OCI-LY3 (cell line): ENCODE data around the gene TMEM108.
A peak's percentile ranks its signal among the peaks of the same experiment; 100 is the strongest.

Experiments
- H2AFZ ChIP-seq: fragments of 200-600, 300-600 bp; shearing (Covaris generic); 2 replicates; pipeline ENCODE4 v1.6.0; 2014; ENCODE audit warnings: antibody characterized with exemption, low read depth, low read length
- H3K27ac ChIP-seq: fragments of 200-600, 300-600 bp; sonication (generic); 2 replicates; pipeline ENCODE4 v1.5.1; 2014; ENCODE audit warnings: mild to moderate bottlenecking, low read length, moderate library complexity, mixed read lengths
- H3K27me3 ChIP-seq: fragments of 200-600, 300-600 bp; sonication (generic); 2 replicates; pipeline ENCODE4 v1.6.1; 2014; ENCODE audit warnings: low read depth, low read length, mixed read lengths
- H3K36me3 ChIP-seq: fragments of 200-600, 300-600 bp; sonication (generic); replicated peaks from 2 replicates; pipeline ENCODE3; 2014; ENCODE audit warnings: low read depth, low read length, mixed read lengths
- H3K4me1 ChIP-seq: fragments of 300-600, 200-600 bp; sonication (generic); 2 replicates; pipeline ENCODE4 v1.6.1; 2014; ENCODE audit warnings: low read length, mixed read lengths
- H3K4me2 ChIP-seq: fragments of 200-600, 300-600 bp; sonication (generic); 2 replicates; pipeline ENCODE4 v1.6.1; 2014; ENCODE audit warnings: low read length, mixed read lengths
- H3K4me3 ChIP-seq: fragments of 300-600, 200-600 bp; sonication (generic); 2 replicates; pipeline ENCODE4 v1.5.1; 2014; ENCODE audit warnings: antibody characterized with exemption, mild to moderate bottlenecking, low read length, moderate library complexity
- H3K79me2 ChIP-seq: fragments of 300-600, 200-600 bp; shearing (Covaris generic); 2 replicates; pipeline ENCODE4 v1.6.1; 2014; ENCODE audit warnings: mild to moderate bottlenecking, low read length, mixed read lengths
- H3K9ac ChIP-seq: fragments of 300-600, 200-600 bp; shearing (Covaris generic); 2 replicates; pipeline ENCODE4 v1.6.0; 2014; ENCODE audit warnings: mild to moderate bottlenecking, low read length, moderate library complexity
- H3K9me3 ChIP-seq: fragments of 200-600, 300-600 bp; shearing (Covaris generic); 2 replicates; pipeline ENCODE4 v1.6.1; 2014; ENCODE audit warnings: low read length, mixed read lengths; ENCODE audit not compliant: insufficient read depth
- H4K20me1 ChIP-seq: fragments of 200-600, 300-600 bp; sonication (generic); 2 replicates; pipeline ENCODE4 v1.6.1; 2016; ENCODE audit warnings: low read length, mixed read lengths; ENCODE audit not compliant: insufficient read depth
- EZH2phosphoT487 ChIP-seq: fragments of 200-600 bp; shearing (Covaris generic); IDR thresholded peaks from 2 replicates; pipeline ENCODE4 v1.6.1; 2018; ENCODE audit warnings: antibody characterized with exemption, mixed run types, low read depth
- TF ChIP-seq, protein P1 (sequence below): fragments of 200-600, 300-600 bp; sonication (generic); IDR thresholded peaks from 2 replicates; pipeline ENCODE4 v1.5.1; 2014; ENCODE audit warnings: antibody characterized with exemption, low read length, low read depth

TMEM108 gene

DNA sequence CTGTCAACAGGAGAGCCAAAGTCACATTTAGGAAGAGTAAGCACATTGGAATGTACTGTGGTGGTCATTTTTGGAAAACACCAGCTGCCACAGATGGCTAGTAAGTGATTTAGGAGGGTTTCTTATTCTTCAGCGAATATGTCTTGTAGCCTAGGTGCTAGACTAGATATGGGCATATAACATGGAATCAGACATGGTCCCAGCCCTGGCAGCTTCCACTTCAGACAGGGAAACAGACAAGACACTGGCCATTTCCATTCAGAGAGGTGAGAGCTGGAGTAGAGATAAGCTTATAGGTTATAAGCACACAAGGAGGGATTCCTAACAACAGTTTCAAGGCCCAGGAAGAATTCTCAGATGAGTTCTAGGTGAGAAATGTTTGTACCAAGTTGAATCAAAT is 333.5 kb downstream of the TMEM108 start:
- H3K4me1 ChIP-seq = no peaks in the 10 kb centered on the region
- H3K9ac ChIP-seq = no peak overlapping the region
- peaks cover 47% of the 10 kb centered on the region for H3K27me3 ChIP-seq
- TF ChIP-seq EZH2phosphoT487 = no peak
- TF ChIP-seq, protein P1, sequence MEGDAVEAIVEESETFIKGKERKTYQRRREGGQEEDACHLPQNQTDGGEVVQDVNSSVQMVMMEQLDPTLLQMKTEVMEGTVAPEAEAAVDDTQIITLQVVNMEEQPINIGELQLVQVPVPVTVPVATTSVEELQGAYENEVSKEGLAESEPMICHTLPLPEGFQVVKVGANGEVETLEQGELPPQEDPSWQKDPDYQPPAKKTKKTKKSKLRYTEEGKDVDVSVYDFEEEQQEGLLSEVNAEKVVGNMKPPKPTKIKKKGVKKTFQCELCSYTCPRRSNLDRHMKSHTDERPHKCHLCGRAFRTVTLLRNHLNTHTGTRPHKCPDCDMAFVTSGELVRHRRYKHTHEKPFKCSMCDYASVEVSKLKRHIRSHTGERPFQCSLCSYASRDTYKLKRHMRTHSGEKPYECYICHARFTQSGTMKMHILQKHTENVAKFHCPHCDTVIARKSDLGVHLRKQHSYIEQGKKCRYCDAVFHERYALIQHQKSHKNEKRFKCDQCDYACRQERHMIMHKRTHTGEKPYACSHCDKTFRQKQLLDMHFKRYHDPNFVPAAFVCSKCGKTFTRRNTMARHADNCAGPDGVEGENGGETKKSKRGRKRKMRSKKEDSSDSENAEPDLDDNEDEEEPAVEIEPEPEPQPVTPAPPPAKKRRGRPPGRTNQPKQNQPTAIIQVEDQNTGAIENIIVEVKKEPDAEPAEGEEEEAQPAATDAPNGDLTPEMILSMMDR = no peak
- no peaks in the 10 kb centered on the region for H3K9me3 ChIP-seq
- H2AFZ ChIP-seq = no peak overlapping the region
- no peaks in the 10 kb centered on the region for H3K36me3 ChIP-seq
- H3K4me3 ChIP-seq = no peak overlapping the region
- H4K20me1 ChIP-seq = no peaks in the 10 kb centered on the region
- H3K79me2 ChIP-seq = no peaks in the 10 kb centered on the region
- H3K27ac ChIP-seq = no peak overlapping the region
- no peak overlapping the region for H3K4me2 ChIP-seq

DNA sequence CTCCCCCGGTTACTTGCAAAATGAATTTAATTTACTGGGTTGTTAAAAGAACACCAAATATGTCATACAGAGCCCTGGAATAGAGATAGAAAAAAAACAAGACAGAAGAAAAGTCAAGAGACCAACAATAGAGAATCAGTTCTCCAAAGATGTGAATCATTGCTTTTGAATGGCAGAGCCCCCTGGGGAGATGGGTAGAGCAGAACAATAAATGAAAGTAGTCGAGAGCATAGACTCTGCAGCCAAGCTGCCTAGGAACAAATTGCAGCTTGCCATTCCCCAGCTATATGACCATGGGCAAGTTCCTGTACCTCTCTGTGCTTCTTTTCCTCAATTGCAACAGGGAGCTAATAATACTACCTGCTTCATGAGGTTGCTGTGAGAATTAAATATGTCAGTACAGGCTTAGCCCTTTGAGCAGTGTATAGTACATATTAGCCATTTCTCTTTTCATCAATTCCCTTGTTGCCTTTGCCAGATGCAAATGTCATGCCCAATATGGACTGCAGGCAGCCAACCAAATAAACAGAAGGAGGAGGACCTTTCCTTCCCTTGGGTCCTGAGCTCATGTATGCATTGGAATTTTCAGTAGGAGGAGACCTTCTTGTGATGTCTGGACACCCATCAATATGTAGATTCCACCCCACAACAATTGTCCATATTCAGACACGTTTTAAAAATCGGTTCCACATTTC is 336.7 kb downstream of the TMEM108 start:
- Histone ChIP-seq H3K9ac (no peak overlapping the region), H3K9me3 (no peaks in the 10 kb centered on the region), H2AFZ (no peak overlapping the region), H3K4me2 (no peak overlapping the region), H3K27ac (no peak overlapping the region), H3K27me3 (peaks cover 18% of the 10 kb centered on the region; the same call in 1 of the 2 replicates), H3K79me2 (no peaks in the 10 kb centered on the region), H4K20me1 (no peaks in the 10 kb centered on the region), H3K4me3 (no peak overlapping the region), H3K36me3 (no peaks in the 10 kb centered on the region), H3K4me1 (no peaks in the 10 kb centered on the region)
- TF ChIP-seq, protein P1 = no peak
- TF ChIP-seq EZH2phosphoT487 = no peak

DNA sequence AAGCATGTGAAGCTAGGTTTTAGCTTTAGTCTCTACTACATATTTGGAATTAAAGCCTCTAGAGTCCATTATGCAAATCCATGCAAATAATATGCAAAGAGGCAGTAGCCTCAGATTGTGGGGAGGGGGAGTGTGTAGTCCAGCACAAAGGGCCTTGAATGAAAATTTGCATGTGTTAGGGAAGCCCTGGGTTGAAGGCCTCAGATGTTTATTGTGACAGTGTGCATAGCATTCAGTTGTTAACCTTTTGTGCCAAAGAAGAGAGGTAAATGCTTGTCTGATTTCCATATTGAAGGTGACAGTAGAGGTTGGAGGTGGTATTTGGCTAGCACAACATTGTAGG is 337.2 kb downstream of the TMEM108 start:
- H4K20me1 ChIP-seq = no peaks in the 10 kb centered on the region
- TF ChIP-seq EZH2phosphoT487 = no peak
- TF ChIP-seq, protein P1 = no peak
- no peaks in the 10 kb centered on the region for H3K79me2 ChIP-seq
- no peak overlapping the region for H3K9ac ChIP-seq
- H3K27me3 ChIP-seq = peaks cover 13% of the 10 kb centered on the region; the same call in 1 of the 2 replicates
- no peaks in the 10 kb centered on the region for H3K9me3 ChIP-seq
- no peaks in the 10 kb centered on the region for H3K4me1 ChIP-seq
- no peak overlapping the region for H3K4me3 ChIP-seq
- H3K4me2 ChIP-seq = no peak overlapping the region
- no peaks in the 10 kb centered on the region for H3K36me3 ChIP-seq
- H2AFZ ChIP-seq = no peak overlapping the region
- H3K27ac ChIP-seq = no peak overlapping the region

- H3K79me2 ChIP-seq = no peaks in the 10 kb centered on the region
- no peaks in the 10 kb centered on the region for H4K20me1 ChIP-seq
- H3K27ac ChIP-seq = no peak overlapping the region
- no peak overlapping the region for H3K4me3 ChIP-seq
- no peaks in the 10 kb centered on the region for H3K9me3 ChIP-seq
- TF ChIP-seq, protein P1 = peak; percentile 67
- TF ChIP-seq EZH2phosphoT487 = no peak
- no peak overlapping the region for H3K4me2 ChIP-seq
- H3K36me3 ChIP-seq = no peaks in the 10 kb centered on the region
- peaks cover 10% of the 10 kb centered on the region for H3K27me3 ChIP-seq
- H3K4me1 ChIP-seq = no peaks in the 10 kb centered on the region
- H3K9ac ChIP-seq = no peak overlapping the region
- H2AFZ ChIP-seq = peak overlapping the region; percentile 78
These were observed 338.6 kb downstream of the TMEM108 start for GRCh38 chr3:133376810-133377209.
